NCI-H524 treated with DMSO at 0.1 percent for 48 hours (cell line): ENCODE results near the gene PLGRKT.
A peak's percentile ranks its signal among the peaks of the same experiment; 100 is the strongest.
"Not testable (repeated sequence)": the region's sequence is repeated elsewhere in the genome, so short reads cannot be mapped to it uniquely, and the experiment has no call there.

Source experiments
- DNase-seq: peaks from one replicate; lab custom pipeline; 2025; lab: John Stamatoyannopoulos, UW

Gene PLGRKT

GRCh38 chr9:5437254-5438216, at the start of gene PLGRKT:
TSS of gene PLGRKT (minus strand) at chr9:5437925. CDS start at chr9:5431977, 5,948 bp downstream.
- peak; percentile 71 for DNase-seq

GRCh38 chr9:5486988-5487387, 49.3 kb upstream of the PLGRKT start:
- no peak for DNase-seq

- DNase-seq, result no peak
Observed at GRCh38 chr9:5485378-5486085, 47.8 kb upstream of the PLGRKT start.

- DNase-seq, result no peak
Observed at GRCh38 chr9:5483306-5483705, 45.6 kb upstream of the PLGRKT start.

- no peak for DNase-seq
Observed at GRCh38 chr9:5482194-5482593, 44.5 kb upstream of the PLGRKT start.

- no peak for DNase-seq
Observed at GRCh38 chr9:5481322-5482040, 43.8 kb upstream of the PLGRKT start.

GRCh38 chr9:5480919-5481318, 43.2 kb upstream of the PLGRKT start:
- no peak for DNase-seq

GRCh38 chr9:5479994-5480694, 42.4 kb upstream of the PLGRKT start:
- no peak for DNase-seq

- no peak for DNase-seq
Observed at GRCh38 chr9:5478206-5478605, 40.5 kb upstream of the PLGRKT start.

GRCh38 chr9:5475611-5476010, 37.9 kb upstream of the PLGRKT start:
- not testable (repeated sequence) for DNase-seq

GRCh38 chr9:5470816-5471215, 33.1 kb upstream of the PLGRKT start:
- DNase-seq, result no peak

GRCh38 chr9:5470122-5470521, 32.4 kb upstream of the PLGRKT start:
- no peak for DNase-seq

GRCh38 chr9:5468850-5469249, 31.1 kb upstream of the PLGRKT start:
- DNase-seq, result no peak

GRCh38 chr9:5466766-5467165, 29.0 kb upstream of the PLGRKT start:
- no peak for DNase-seq

GRCh38 chr9:5466005-5466404, 28.3 kb upstream of the PLGRKT start:
- no peak for DNase-seq

- not testable (repeated sequence) for DNase-seq
Observed at GRCh38 chr9:5464831-5465330, 27.2 kb upstream of the PLGRKT start.

- DNase-seq, result no peak
Observed at GRCh38 chr9:5460157-5460556, 22.4 kb upstream of the PLGRKT start.

- no peak for DNase-seq
Observed at GRCh38 chr9:5459289-5459829, 21.6 kb upstream of the PLGRKT start.

GRCh38 chr9:5455181-5455580, 17.5 kb upstream of the PLGRKT start:
- no peak for DNase-seq

GRCh38 chr9:5453673-5454072, 15.9 kb upstream of the PLGRKT start:
- DNase-seq, result no peak

GRCh38 chr9:5453004-5453403, 15.3 kb upstream of the PLGRKT start:
- no peak for DNase-seq
